DND-41 (cell line): ENCODE results near the gene FAM193A.

Experiments
- EZH2 ChIP-seq: IDR thresholded peaks from 3 replicates; pipeline ENCODE4 v1.6.1; 2012; ENCODE audit warnings: borderline replicate concordance, low read depth, mild to moderate bottlenecking, moderate library complexity, low read length, inconsistent platforms; ENCODE audit not compliant: severe bottlenecking
- TF ChIP-seq, protein P1 (sequence below): IDR thresholded peaks from 2 replicates; pipeline ENCODE4 v1.5.1; 2012; ENCODE audit warnings: borderline replicate concordance, low read length, moderate library complexity, mild to moderate bottlenecking; ENCODE audit not compliant: poor library complexity, severe bottlenecking; ENCODE audit errors: extremely low read depth

GRCh38 chr4:2744576-2745270 is 208.3 kb downstream of the FAM193A start:
- TF ChIP-seq, protein P1, sequence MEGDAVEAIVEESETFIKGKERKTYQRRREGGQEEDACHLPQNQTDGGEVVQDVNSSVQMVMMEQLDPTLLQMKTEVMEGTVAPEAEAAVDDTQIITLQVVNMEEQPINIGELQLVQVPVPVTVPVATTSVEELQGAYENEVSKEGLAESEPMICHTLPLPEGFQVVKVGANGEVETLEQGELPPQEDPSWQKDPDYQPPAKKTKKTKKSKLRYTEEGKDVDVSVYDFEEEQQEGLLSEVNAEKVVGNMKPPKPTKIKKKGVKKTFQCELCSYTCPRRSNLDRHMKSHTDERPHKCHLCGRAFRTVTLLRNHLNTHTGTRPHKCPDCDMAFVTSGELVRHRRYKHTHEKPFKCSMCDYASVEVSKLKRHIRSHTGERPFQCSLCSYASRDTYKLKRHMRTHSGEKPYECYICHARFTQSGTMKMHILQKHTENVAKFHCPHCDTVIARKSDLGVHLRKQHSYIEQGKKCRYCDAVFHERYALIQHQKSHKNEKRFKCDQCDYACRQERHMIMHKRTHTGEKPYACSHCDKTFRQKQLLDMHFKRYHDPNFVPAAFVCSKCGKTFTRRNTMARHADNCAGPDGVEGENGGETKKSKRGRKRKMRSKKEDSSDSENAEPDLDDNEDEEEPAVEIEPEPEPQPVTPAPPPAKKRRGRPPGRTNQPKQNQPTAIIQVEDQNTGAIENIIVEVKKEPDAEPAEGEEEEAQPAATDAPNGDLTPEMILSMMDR = no peak
- TF ChIP-seq EZH2 = no peak
